ENCODE results near the gene FOXN3. TPM values are rescaled to one million over a fixed set of nuclear protein-coding genes. Genes with fewer than 3 reads are reported as not detected.

FOXN3 gene
- total RNA-seq, 2 donors from 2014 or later = 141 to 150 TPM

GRCh38 chr14:89401761-89402160, 15.3 kb downstream of the FOXN3 start:
- Histone ChIP-seq H3K4me1 (ENCODE audit: control insufficient read depth in 1 of 2, low read depth in 2 of 2) (peaks cover 22 to 75% of the 10 kb centered on the region in 2 donors), H3K4me3 (no peak overlapping the region), H3K36me3 (no peaks in the 10 kb centered on the region), H3K27ac (no peak overlapping the region), H3K27me3 (replicated peaks; ENCODE audit: insufficient read depth) (no peaks in the 10 kb centered on the region), H3K9me3 (no peaks in the 10 kb centered on the region)
- ATAC-seq (ENCODE audit: insufficient number of reproducible peaks, low FRiP score, low read depth) (no peak), DNase-seq (ENCODE audit: low spot score) (no peak)
- TF ChIP-seq CTCF (IDR thresholded peaks at IDR 0.05) = no peak

- Histone ChIP-seq H3K9me3 (no peaks in the 10 kb centered on the region), H3K36me3 (no peaks in the 10 kb centered on the region), H3K27ac (no peak overlapping the region), H3K4me3 (no peak overlapping the region), H3K27me3 (replicated peaks; ENCODE audit: insufficient read depth) (no peaks in the 10 kb centered on the region), H3K4me1 (ENCODE audit: control insufficient read depth in 1 of 2, low read depth in 2 of 2) (peaks cover 18 to 70% of the 10 kb centered on the region in 2 donors)
- no peak for ATAC-seq (ENCODE audit: insufficient number of reproducible peaks, low FRiP score, low read depth)
- TF ChIP-seq CTCF (IDR thresholded peaks at IDR 0.05) = no peak
- no peak for DNase-seq (ENCODE audit: low spot score)
Measured at GRCh38 chr14:89401241-89401640, 15.8 kb downstream of the FOXN3 start.

GRCh38 chr14:89400529-89400928, 16.5 kb downstream of the FOXN3 start:
- no peak for DNase-seq (ENCODE audit: low spot score)
- H3K27ac ChIP-seq = no peak overlapping the region
- H3K36me3 ChIP-seq = no peaks in the 10 kb centered on the region
- peaks cover 16 to 67% of the 10 kb centered on the region in 2 donors for H3K4me1 ChIP-seq (ENCODE audit: control insufficient read depth in 1 of 2, low read depth in 2 of 2)
- TF ChIP-seq CTCF (IDR thresholded peaks at IDR 0.05) = no peak
- no peaks in the 10 kb centered on the region for H3K27me3 ChIP-seq (replicated peaks; ENCODE audit: insufficient read depth)
- no peaks in the 10 kb centered on the region for H3K9me3 ChIP-seq
- no peak for ATAC-seq (ENCODE audit: insufficient number of reproducible peaks, low FRiP score, low read depth)
- H3K4me3 ChIP-seq = no peak overlapping the region

- ATAC-seq (ENCODE audit: insufficient number of reproducible peaks, low FRiP score, low read depth) (peak; percentile 56), DNase-seq (ENCODE audit: low spot score) (no peak)
- Histone ChIP-seq H3K4me3 (peak overlapping the region; percentile 5), H3K36me3 (no peaks in the 10 kb centered on the region), H3K9me3 (no peaks in the 10 kb centered on the region), H3K4me1 (ENCODE audit: control insufficient read depth in 1 of 2, low read depth in 2 of 2) (peaks cover 16 to 73% of the 10 kb centered on the region in 2 donors), H3K27me3 (replicated peaks; ENCODE audit: insufficient read depth) (no peaks in the 10 kb centered on the region), H3K27ac (no peak overlapping the region)
- no peak for TF ChIP-seq CTCF (IDR thresholded peaks at IDR 0.05)
Measured at GRCh38 chr14:89399594-89400068, 17.4 kb downstream of the FOXN3 start.

GRCh38 chr14:89399157-89399556, 17.9 kb downstream of the FOXN3 start:
- no peak overlapping the region for H3K27ac ChIP-seq
- TF ChIP-seq CTCF (IDR thresholded peaks at IDR 0.05) = no peak
- DNase-seq (ENCODE audit: low spot score) (no peak), ATAC-seq (ENCODE audit: insufficient number of reproducible peaks, low FRiP score, low read depth) (no peak)
- H3K4me1 ChIP-seq (ENCODE audit: control insufficient read depth in 1 of 2, low read depth in 2 of 2) = peaks cover 16 to 74% of the 10 kb centered on the region in 2 donors
- no peak overlapping the region for H3K4me3 ChIP-seq
- H3K36me3 ChIP-seq = no peaks in the 10 kb centered on the region
- no peaks in the 10 kb centered on the region for H3K27me3 ChIP-seq (replicated peaks; ENCODE audit: insufficient read depth)
- H3K9me3 ChIP-seq = no peaks in the 10 kb centered on the region
